Inflammatory macrophage (primary cell): ENCODE data around the gene PXN.
"Not testable (repeated sequence)": the region's sequence is repeated elsewhere in the genome, so short reads cannot be mapped to it uniquely, and the experiment has no call there.

Experiments used
- DNase-seq, 2 donors: peaks; one replicate each; pipeline ENCODE4 v3.0.0-alpha.2; 2020 to 2022

PXN gene

DNA sequence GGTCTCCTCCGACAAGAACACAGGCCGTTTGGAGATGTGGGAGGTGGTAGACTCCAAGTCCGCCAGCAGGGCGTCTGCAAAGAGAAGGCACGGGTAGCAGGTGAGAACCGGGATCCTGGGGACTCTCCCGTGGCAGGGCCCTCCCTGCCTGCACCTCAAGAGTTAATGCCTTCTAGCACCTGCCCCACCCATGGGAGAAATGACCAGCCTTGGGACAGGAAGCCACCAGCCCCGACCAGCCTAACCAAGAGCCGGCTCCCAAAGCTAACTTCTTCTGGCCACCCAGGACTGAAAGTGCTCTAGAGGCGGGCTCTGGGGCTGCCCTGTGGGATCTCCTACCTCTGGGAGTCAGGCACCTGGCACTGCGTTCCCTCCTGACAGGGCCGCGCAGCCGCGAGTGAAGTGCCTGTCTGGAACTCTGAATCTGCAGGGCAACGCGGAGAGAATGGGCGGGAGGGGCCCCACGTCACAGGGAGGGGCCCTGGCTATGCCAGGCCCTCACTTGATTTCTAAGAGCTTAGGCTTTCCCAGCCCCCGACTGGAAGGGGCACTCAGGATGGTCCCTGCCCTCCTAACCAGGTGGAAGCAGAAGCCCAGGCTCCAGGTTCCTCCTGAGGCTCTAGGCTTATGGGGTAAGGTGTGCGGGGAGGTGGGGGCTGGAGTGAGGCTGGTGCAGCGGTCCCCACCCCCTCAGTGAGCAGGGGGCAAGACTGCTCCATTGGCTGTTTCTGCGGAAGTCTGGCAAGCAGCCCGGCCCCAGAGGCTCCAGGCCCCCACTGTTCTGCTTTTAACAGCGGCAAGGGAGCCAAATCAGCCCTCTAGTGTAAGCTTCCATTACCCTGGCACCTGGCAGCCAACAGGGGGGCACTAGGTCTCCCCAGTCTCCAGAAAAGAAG is 41.0 kb downstream of the PXN start:
- peak in 1 of 2 donors; percentile 60 for DNase-seq

- peak in 1 of 2 donors; percentile 37 for DNase-seq
These were observed 41.8 kb downstream of the PXN start for GRCh38 chr12:120223458-120224303.

DNA sequence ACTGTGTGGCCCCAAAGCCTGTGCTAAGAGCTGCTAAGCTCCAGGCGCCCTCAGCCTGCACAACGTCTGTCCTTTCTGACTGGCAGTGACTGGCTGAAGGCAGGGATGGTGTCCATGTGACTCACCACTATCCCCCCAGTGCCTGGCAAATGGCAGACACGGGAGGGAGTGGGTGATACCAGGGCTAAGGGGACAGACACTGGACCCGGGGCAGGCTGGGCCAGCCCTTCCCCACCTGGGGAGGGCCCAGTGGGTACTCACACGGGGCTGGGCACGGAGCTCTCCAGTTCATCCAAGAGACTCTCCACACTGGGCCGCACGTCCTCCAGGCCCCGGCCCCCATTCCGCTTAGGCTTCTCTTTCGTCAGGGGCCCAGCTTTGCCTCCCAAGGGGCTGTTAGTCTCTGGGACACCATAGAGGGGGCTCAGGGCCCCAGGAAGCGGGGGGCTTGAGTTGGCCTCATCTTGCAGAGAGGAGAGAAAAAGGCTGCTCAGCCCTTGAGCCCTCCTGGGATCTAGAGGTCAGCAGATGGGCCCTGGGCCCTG is 43.2 kb downstream of the PXN start:
- DNase-seq = no peak

GRCh38 chr12:120221576-120221900 is 44.0 kb downstream of the PXN start:
- DNase-seq = no peak

DNA sequence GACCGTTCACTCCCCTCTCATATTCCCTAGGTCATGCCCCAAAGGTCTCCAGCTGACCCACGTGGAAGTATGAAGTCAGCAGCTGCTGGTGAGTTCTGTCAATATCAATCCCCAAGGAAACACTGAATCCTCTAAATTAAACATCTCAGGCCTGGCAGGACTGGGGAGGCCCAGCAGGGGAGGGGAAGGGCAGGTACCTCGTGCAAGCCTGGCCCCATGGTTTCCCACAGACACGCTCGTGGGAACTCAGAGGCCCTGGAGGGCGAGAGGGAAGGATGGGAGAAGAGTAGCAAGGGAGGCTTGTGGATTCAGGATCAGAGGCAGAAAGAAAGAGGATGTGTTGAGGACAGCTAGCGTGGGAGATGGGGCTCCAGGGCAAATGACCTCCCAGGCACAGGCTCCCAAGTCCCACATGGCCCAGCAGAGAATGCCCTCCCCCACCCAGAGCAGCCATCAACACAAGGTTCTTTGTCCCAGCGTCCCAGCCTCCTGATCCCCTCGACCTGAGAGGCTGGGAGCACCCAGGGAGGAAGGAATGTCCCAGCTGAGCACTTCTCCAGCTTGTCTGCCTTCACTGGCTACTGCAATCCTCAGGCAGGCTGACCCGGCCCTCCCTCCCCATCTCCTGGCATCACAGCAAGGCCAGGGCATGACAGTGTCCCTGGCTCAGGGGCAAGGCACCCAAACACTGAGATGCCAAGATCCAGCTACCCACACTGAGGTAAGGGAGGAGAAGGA is 44.5 kb downstream of the PXN start:
- no peak for DNase-seq

DNA sequence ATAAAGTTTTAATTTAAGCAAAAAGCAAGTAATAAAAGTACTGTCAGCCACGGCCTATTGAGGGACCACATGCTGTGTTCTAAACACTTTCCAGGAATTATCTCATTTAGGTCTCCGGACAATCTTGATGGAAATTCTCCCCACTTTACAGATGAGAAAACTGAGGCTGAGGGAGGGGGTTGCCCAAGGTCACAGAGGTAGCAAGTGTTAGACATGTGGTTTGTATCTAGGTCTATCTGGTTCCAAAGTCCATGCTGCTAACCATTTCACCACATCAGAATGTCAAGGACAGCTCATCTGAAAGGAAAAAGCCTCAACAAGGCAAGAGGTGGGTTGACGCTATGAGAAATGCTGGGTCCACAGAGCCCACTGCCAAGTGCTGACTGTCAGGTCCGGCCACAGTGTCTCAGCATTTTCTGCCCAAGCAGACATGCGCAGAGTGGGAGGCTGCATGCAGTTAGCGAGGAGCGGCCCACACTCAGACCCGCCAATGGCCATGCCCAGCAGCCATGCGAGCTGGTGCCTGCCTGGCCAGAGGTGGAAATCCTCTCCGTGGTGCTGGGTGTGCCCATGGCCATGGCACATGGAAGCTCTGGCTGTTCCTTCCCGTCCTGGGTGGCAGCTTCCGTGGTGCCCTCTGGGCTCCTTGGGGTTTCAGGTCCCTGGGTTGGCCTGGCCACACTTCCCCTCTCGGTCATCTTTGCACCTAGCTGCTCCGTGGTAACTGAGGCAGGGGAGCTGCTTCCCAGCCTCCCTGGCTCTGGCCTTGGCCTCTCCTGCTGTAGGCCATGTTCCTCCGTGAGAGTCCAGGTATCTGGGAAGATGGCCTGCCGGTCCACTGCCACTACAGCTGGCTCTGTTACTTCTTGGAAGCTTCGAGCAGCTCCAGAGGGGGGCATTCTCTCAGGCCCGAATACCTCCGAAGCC is 46.6 kb downstream of the PXN start:
- DNase-seq = no peak

GRCh38 chr12:120216742-120217605 is 48.6 kb downstream of the PXN start:
- DNase-seq = peak; percentile 76 to 83

- no peak for DNase-seq
These were observed 49.5 kb downstream of the PXN start for GRCh38 chr12:120215766-120216735.

GRCh38 chr12:120215357-120215735 is 50.2 kb downstream of the PXN start:
- no peak for DNase-seq

DNA sequence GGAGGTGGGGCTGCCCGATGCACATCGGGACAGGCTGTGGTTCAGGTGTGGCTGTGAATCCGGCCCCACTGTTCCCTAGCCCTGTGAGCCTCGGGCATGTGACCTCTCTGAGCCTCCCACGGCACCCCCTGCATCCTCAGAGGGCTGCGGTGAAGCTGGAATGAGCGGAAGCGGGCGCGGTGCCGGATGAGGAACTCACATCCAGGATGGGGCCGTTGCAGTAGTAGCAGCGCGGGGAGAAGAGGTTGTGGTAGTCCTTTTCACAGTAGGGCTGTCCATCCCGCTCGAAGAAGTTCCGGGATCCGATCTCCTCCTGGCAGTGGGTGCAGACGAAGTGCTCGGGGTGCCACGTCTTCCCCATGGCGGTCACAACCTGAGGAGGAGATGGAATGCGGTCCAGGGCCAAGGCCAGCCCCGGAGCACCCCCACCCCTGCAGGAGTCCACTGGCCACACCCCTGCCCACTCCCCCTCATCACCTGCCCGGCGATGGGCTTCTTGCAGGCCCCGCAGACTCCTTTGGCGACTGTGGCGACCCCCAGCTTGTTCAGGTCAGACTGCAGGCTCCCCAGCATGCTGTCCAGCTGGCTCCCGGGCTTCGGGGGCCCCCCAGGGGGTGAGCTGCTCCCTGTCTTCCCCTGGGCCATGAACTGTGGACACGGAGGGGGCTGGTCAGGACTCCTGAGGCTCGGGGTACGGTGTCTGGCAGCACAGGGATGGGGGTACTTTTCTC is 50.7 kb downstream of the PXN start:
- DNase-seq = no peak

DNA sequence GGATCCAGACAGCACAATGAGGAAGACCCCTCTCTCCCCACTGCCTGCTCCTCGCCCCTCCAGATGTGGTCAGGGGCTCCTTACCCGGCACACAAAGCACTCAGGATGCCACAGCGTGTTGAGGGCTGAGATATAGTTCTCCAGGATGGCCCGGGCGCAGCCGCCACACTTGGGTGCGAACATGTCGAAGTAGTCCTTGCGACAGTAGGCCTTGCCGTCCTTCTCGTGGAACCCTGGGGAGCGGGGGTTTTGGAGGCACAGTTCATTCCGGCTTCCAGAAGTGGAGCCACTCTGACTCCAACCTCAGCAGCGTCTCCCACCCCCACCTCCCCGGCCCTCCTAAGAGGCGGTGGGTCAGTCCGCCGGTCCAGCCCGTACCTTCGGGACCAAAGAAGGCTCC is 51.8 kb downstream of the PXN start:
- DNase-seq = no peak

GRCh38 chr12:120213182-120213581 is 52.3 kb downstream of the PXN start:
- DNase-seq = not testable (repeated sequence)

DNA sequence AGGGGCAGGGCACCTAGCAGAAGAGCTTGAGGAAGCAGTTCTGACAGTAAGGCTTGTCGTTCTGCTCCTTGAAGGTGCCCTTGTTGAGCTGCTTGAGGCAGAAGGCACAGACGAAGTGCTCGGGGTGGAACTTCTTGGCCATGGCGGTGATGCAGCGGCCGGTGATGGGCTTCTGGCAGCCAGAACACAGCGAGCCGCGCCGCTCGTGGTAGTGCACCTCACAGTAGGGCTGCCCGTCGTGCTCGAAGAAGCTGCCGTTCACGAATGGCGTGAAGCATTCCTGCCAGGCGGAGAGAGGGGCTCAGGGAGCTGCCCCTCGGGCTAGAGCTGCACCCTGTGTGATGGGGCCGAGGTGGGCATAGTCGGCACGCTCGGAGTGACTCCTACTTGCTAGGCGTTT is 53.2 kb downstream of the PXN start:
- DNase-seq = no peak

GRCh38 chr12:120211904-120212283 is 53.6 kb downstream of the PXN start:
- no peak for DNase-seq

DNA sequence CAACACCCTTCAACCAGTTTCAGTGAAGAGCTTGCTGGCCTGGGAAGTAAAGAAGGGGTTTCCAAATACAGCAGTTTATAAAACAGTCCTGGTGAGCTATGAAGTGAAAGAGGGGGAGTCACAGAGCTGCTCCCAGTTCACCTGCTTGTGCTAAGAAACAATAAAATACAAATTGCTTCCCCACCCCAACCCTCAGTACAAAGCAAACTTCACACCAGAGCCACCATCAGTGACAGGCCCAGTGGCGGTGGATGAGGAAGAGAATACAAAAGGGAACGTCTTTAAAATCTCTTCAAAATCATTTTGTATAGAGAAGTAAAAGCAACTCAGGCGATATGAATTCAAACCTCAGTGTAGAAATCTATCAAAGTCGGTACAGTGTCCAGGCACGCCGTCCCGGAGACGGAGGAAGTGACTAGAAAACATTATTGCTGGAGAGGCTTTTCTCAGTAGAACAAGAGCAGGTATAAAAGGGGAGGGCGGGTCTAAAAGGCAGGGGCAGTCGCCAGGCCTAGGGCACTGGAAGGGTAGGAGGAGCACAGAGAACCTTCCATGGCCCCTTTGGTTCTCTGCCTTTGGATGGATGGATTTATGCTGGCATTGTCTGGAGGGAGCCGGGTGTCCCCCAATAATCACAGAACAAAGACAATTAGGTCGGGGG is 54.2 kb downstream of the PXN start:
- no peak for DNase-seq

- DNase-seq = no peak
These were observed 55.7 kb downstream of the PXN start for GRCh38 chr12:120209851-120210250.

DNA sequence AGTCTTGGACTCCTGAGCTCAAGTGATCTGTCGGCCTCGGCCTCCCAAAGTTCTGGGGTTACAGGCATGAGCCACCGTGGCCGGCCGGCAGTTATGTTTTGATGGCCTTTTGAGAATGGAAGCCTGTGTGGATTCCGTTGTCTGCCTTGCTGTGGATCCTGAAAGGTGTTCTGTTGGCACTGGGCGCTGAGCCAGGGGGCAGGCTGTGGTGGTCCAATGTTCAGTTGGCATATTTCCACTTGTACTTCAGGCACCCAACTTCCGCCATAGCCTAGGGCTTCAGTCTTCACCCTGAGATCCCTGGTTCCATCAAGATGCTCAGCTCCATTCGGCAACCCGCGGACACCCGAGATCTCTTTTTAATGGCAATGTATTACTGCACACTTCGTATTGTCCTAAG is 58.3 kb downstream of the PXN start:
- DNase-seq = no peak

DNA sequence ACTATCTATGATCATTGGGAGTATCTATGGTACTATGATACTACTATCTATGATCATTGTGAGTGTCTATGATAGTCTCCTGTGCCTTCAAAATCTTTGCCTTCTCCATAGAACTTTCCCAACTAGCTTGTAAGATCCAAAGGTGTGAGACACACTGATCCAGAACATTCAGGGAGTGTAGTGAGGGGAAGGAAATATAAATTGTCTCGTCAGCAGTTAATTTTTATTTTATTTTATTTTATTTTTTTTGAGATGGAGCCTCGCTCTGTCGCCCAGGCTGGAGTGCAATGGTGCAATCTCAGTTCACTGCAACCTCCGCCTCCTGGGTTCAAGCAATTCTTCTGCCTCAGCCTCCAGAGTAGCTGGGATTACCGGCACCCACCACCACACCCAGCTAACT is 58.7 kb downstream of the PXN start:
- DNase-seq = not testable (repeated sequence)
